ENCODE data around the gene C16orf78.

The C16orf78 gene

GRCh38 chr16:49342336-49343265 lies 31.0 kb upstream of the C16orf78 start:
- TF ChIP-seq POLR2A (IDR thresholded peaks at IDR 0.05; ENCODE audit: low read length) (no peak), GATA1 (IDR thresholded peaks at IDR 0.05; ENCODE audit: low read depth, low read length) (no peak)

DNA sequence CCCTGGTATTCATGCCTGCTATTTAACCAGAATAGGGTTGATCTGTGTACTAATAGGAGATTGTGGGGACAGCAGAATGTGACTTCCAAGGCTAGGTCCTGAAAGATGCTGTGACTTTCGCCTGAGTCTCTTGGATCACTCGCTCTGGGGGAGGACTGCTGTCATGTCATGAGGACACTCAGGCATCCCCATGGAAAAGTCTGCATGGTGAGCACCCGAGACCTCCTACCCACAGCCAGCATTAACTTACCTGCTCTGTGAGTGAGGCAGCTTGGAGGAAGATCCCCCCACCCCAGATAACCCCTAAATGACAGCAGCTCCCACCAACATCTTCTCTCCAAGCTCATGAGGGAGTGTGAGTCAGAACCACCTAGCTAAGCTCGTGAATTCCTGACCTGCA lies 30.3 kb upstream of the C16orf78 start:
- TF ChIP-seq POLR2A (IDR thresholded peaks at IDR 0.05; ENCODE audit: low read length) = no peak
- TF ChIP-seq GATA1 (IDR thresholded peaks at IDR 0.05; ENCODE audit: low read depth, low read length) = no peak
- no peak for DNase-seq

More at GRCh38 chr16:49342336-49343265, 31.0 kb upstream of the C16orf78 start:
- no peak for DNase-seq

DNA sequence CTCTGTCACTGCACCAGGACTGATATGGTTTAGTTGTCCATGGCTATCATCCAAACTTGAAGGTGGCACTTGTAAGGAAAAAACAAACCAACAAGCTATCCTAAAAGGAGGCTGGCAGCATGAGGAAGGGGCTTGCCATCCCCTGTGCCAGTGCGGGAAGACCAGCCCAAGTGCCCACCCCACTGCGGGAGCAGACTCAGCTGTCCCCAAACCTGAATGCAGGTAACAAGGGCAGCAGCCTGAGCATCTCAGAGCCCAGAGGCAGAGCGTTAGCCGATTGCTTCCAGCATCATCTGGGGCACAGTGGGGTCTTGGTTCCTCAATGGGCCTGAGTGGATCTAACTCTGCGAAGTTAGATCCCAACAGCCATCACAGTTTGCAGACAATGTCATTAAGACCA lies 29.2 kb upstream of the C16orf78 start:
- no peak for DNase-seq
- TF ChIP-seq POLR2A (IDR thresholded peaks at IDR 0.05; ENCODE audit: low read length) (no peak), GATA1 (IDR thresholded peaks at IDR 0.05; ENCODE audit: low read depth, low read length) (no peak)

DNA sequence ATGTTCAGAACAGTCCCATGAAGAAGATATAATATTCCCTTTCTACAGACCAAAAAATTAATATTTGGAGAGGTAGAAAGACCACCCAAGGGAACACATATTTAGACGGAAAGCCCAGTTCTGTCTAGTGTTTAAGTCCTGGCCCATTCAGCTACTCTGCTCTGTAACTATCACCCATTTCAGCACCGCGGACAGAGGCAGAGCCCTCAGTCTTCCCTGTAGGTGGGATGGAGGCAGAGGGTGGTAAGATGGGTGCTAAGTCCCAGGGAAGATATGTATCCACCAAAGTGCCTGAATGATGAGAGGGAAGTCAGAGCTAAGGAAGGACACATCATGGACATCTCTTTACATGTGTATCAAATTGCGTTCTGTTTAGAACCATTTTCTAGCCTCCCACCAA lies 27.8 kb upstream of the C16orf78 start:
- DNase-seq = peak in 1 of 2 experiments; percentile 2
- no peak for TF ChIP-seq POLR2A (IDR thresholded peaks at IDR 0.05; ENCODE audit: low read length)
- TF ChIP-seq GATA1 (IDR thresholded peaks at IDR 0.05; ENCODE audit: low read depth, low read length) = no peak

DNA sequence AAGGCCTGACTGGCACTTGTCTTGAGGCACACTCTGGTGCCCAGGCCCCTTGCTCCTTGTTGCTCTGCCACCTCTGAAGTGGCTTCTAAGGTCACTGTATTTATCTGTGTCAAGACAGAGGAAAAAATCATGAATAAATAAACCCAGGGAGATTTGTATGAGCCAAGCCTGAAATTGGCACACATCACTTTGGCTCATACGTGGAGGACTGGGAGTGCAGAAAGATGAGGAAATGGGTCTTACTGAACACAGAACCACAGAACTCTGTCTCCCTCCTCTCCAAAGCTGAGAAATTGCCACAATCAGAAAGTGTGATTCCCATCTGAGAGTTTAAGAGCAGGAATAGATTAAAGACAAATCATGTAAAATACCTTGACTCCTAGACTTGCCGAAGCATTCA lies 27.1 kb upstream of the C16orf78 start:
- TF ChIP-seq GATA1 (IDR thresholded peaks at IDR 0.05; ENCODE audit: low read depth, low read length) (no peak), POLR2A (IDR thresholded peaks at IDR 0.05; ENCODE audit: low read length) (no peak)
- no peak for DNase-seq

DNA sequence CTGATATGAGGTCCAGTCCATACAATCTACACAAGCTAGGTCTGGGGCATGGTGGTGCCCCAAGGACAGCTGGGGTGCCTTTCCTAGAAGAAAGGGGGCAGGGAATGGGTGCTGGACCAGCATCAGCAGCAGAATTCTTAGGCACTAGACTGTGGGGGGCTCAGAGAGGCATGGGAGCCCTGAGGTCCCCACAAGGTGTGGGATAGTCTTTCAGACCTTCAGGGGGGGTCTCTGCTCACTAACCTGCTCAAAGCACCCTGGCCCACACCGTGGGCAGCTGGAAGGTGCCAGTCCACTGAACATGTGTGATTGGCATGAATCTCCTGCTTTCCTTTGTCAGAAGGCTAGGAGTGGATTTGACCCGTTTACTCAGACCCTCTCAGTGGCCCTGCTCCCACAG lies 26.1 kb upstream of the C16orf78 start:
- TF ChIP-seq GATA1 (IDR thresholded peaks at IDR 0.05; ENCODE audit: low read depth, low read length) = no peak
- no peak for TF ChIP-seq POLR2A (IDR thresholded peaks at IDR 0.05; ENCODE audit: low read length)
- DNase-seq = no peak

GRCh38 chr16:49348408-49349176 lies 25.0 kb upstream of the C16orf78 start:
- DNase-seq = no peak
- no peak for TF ChIP-seq GATA1 (IDR thresholded peaks at IDR 0.05; ENCODE audit: low read depth, low read length)
- no peak for TF ChIP-seq POLR2A (IDR thresholded peaks at IDR 0.05; ENCODE audit: low read length)

DNA sequence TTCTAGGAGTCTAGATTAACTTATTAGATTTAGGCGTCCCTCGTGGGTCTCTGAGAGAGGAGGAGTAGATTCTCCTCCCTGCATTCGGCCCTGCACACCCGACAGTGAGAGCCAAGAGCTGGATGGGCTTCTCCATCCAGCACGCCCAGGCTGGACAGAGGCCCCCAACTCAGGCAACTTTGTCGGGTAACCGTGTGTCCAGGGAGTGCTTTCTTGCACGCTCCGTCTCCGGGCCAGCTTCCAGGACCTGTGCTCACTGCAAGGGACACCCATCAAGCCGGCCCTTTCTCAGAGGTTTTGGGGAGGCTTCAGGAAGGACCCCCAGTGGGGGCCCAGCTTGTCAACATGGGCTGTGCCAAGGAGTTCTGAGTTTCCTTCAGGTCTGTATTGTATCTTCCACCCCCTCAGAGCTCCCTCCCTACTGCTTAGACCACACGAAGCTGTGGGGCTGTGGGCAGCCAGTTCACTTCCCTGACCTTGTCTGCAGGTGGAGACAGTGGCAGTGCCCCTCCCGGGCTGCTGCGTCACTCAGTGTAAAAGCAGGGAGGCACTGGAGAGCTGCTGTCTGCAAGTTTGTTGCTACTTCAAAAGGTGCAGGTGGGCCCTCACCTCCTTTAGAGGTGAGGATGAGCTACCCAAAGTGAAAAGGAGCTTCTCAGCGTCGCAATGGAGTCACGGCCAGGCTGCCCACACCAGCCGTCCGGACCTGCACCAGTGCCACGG lies 24.0 kb upstream of the C16orf78 start:
- no peak for TF ChIP-seq GATA1 (IDR thresholded peaks at IDR 0.05; ENCODE audit: low read depth, low read length)
- TF ChIP-seq POLR2A (IDR thresholded peaks at IDR 0.05; ENCODE audit: low read length) = no peak
- no peak for DNase-seq

GRCh38 chr16:49350265-49351095 lies 23.1 kb upstream of the C16orf78 start:
- no peak for TF ChIP-seq GATA1 (IDR thresholded peaks at IDR 0.05; ENCODE audit: low read depth, low read length)
- TF ChIP-seq POLR2A (IDR thresholded peaks at IDR 0.05; ENCODE audit: low read length) = no peak
- peak; percentile 25 to 65 for DNase-seq

DNA sequence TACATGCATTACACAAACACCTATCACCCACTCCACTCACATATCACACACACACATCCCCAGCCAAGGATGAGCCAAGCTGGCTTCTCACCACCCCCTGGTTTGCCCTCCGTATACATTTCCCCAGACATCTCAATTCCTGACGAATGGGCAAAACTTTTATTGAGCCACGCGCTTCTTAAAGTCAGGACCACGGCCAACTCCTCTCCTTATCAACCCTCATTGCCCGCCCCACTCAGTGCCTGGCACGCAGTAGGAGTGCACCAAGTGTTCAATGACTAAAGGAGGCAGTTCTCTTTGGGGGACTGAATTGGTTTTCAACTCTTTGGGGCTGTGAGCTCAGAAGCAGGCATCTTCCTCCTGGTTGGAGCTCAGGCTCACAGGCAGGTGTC lies 22.5 kb upstream of the C16orf78 start:
- TF ChIP-seq POLR2A (IDR thresholded peaks at IDR 0.05; ENCODE audit: low read length) (no peak), GATA1 (IDR thresholded peaks at IDR 0.05; ENCODE audit: low read depth, low read length) (no peak)

GRCh38 chr16:49352892-49353291 lies 20.7 kb upstream of the C16orf78 start:
- TF ChIP-seq GATA1 (IDR thresholded peaks at IDR 0.05; ENCODE audit: low read depth, low read length) (no peak), POLR2A (IDR thresholded peaks at IDR 0.05; ENCODE audit: low read length) (no peak)
- peak in 1 of 2 experiments; percentile 1 for DNase-seq

More for the DNA sequence above, 22.5 kb upstream of the C16orf78 start:
- no peak for DNase-seq

DNA sequence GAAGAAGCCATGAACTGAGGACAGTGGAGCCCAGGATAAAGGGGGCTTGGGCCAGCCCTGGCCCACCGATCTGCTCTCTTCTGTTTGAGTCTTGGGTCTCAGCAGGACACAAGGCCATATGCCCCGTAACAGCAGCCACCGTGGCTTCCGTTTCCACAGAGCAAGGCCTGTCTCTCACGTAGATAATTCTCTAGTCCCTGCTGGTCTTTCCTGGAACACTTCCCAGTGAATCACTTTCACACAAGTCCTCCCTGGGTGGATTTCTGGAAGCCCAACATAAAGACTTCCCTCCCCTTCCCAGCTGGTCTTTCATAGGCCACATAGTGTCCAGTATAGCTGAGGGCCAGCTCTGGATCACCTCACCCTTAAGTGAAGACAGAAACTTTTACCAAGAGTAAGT lies 19.9 kb upstream of the C16orf78 start:
- no peak for TF ChIP-seq GATA1 (IDR thresholded peaks at IDR 0.05; ENCODE audit: low read depth, low read length)
- TF ChIP-seq POLR2A (IDR thresholded peaks at IDR 0.05; ENCODE audit: low read length) = no peak
- no peak for DNase-seq

- TF ChIP-seq POLR2A (IDR thresholded peaks at IDR 0.05; ENCODE audit: low read length) (no peak), GATA1 (IDR thresholded peaks at IDR 0.05; ENCODE audit: low read depth, low read length) (no peak)
- no peak for DNase-seq
Observed at GRCh38 chr16:49354101-49354500, 19.5 kb upstream of the C16orf78 start.
